ENCODE results near the gene C19orf25. TPM values are rescaled to one million over a fixed set of nuclear protein-coding genes. Genes with fewer than 3 reads are reported as not detected.

Gene C19orf25
- total RNA-seq, 1 donor from 2014 or later, result 28.5 TPM

- no peak overlapping the region for H3K27ac ChIP-seq
- H3K4me1 ChIP-seq, result peaks cover 45% of the 10 kb centered on the region
- peaks cover 22% of the 10 kb centered on the region for H3K36me3 ChIP-seq
- intact Hi-C loops (cut with DNase I), result no loop called here
- DNase-seq (no peak), ATAC-seq (no peak)
- no peaks in the 10 kb centered on the region for H3K9me3 ChIP-seq
- peaks cover 37% of the 10 kb centered on the region for H3K27me3 ChIP-seq (ENCODE audit: low read depth)
- no peak overlapping the region for H3K4me3 ChIP-seq
- TF ChIP-seq CTCF (IDR thresholded peaks at IDR 0.05), result no peak
These were observed 4.2 kb downstream of the C19orf25 start for GRCh38 chr19:1474765-1475351.

- TF ChIP-seq CTCF (IDR thresholded peaks at IDR 0.05), result no peak
- H3K9me3 ChIP-seq, result no peaks in the 10 kb centered on the region
- intact Hi-C loops (cut with DNase I), result no loop called here
- no peak overlapping the region for H3K4me3 ChIP-seq
- DNase-seq, result no peak
- no peak for ATAC-seq
- peaks cover 41% of the 10 kb centered on the region for H3K27me3 ChIP-seq (ENCODE audit: low read depth)
- H3K27ac ChIP-seq, result no peak overlapping the region
- H3K36me3 ChIP-seq, result peaks cover 22% of the 10 kb centered on the region
- peaks cover 44% of the 10 kb centered on the region for H3K4me1 ChIP-seq
These were observed 4.8 kb downstream of the C19orf25 start for GRCh38 chr19:1474011-1474764.

- intact Hi-C loops (cut with DNase I), result no loop called here
- DNase-seq, result no peak
- no peak for TF ChIP-seq CTCF (IDR thresholded peaks at IDR 0.05)
- Histone ChIP-seq H3K27ac (no peak overlapping the region), H3K36me3 (peaks cover 22% of the 10 kb centered on the region), H3K9me3 (no peaks in the 10 kb centered on the region), H3K27me3 (ENCODE audit: low read depth) (peaks cover 47% of the 10 kb centered on the region), H3K4me3 (no peak overlapping the region), H3K4me1 (peaks cover 48% of the 10 kb centered on the region)
- ATAC-seq, result no peak
These were observed 5.7 kb downstream of the C19orf25 start for GRCh38 chr19:1473085-1473851.

GRCh38 chr19:1472231-1473084 is 6.6 kb downstream of the C19orf25 start:
- DNase-seq, result peak; percentile 46
- Histone ChIP-seq H3K4me1 (peaks cover 48% of the 10 kb centered on the region), H3K27ac (no peak overlapping the region), H3K27me3 (ENCODE audit: low read depth) (peaks cover 55% of the 10 kb centered on the region), H3K9me3 (no peaks in the 10 kb centered on the region), H3K4me3 (no peak overlapping the region), H3K36me3 (peaks cover 22% of the 10 kb centered on the region)
- ATAC-seq, result no peak
- TF ChIP-seq CTCF (IDR thresholded peaks at IDR 0.05), result no peak
- intact Hi-C loops (cut with DNase I), result no loop called here

All from lower lobe of right lung (tissue), 2 donors.